HepG2 (cell line): ENCODE results near the gene KCNH6. TPM values are rescaled to one million over a fixed set of nuclear protein-coding genes. Genes with fewer than 3 reads are reported as not detected.

ENCODE experiments used
- CTCF ChIP-seq: sonication (generic); formaldehyde crosslinking; IDR thresholded peaks from 2 replicates; pipeline ENCODE4 v1.5.0; 2020; ENCODE audit warnings: mild to moderate bottlenecking, missing genetic modification reagents, moderate library complexity
- EP300 ChIP-seq, 3 experiments: sonication (generic) in 1 of 3; formaldehyde crosslinking in 1 of 3; IDR thresholded peaks; 2 replicates each; pipeline versions ENCODE4 v1.5.1 to v1.6.1; 2011 to 2020; ENCODE audit warnings: low read depth in 2 of 3, low read length in 2 of 3, borderline replicate concordance in 1 of 3, improper control_type of control experiment in 1 of 3, mild to moderate bottlenecking in 1 of 3, missing genetic modification reagents in 1 of 3, moderate library complexity in 1 of 3
- HBP1 ChIP-seq: IDR thresholded peaks from 2 replicates; pipeline ENCODE4 v1.6.1; 2016; ENCODE audit warnings: low read depth, control low read depth
- MIER2 ChIP-seq: IDR thresholded peaks from 2 replicates; pipeline ENCODE4 v1.6.1; 2016; ENCODE audit warnings: missing biosample characterization, missing genetic modification reagents
- NR2F1 ChIP-seq, 2 experiments: fragments of 450-650 bp in 1 of 2; formaldehyde crosslinking in 1 of 2; IDR thresholded peaks; 2 replicates each; pipeline versions ENCODE4 v1.5.0 to v1.6.1; 2016 to 2020; ENCODE audit warnings: mild to moderate bottlenecking in 1 of 2, missing compliant biosample characterization in 1 of 2, missing genetic modification reagents in 1 of 2, moderate library complexity in 1 of 2
- PHF5A ChIP-seq: IDR thresholded peaks from one replicate; pipeline ENCODE4 v1.6.1; 2018; ENCODE audit warnings: low read depth, missing genetic modification reagents; ENCODE audit not compliant: unreplicated experiment
- REST ChIP-seq, 2 experiments: IDR thresholded peaks; 2 replicates each; pipeline ENCODE4 v1.6.1; 2011 to 2012; ENCODE audit warnings: low read length in 2 of 2, borderline replicate concordance in 1 of 2, low read depth in 1 of 2, mild to moderate bottlenecking in 1 of 2, moderate library complexity in 1 of 2
- STAG1 ChIP-seq: sonication (generic); formaldehyde crosslinking; IDR thresholded peaks from 2 replicates; pipeline ENCODE4 v1.4.0; 2020; ENCODE audit warnings: missing genetic modification reagents
- TOPORS ChIP-seq: sonication (generic); formaldehyde crosslinking; IDR thresholded peaks from 2 replicates; pipeline ENCODE4 v1.8.0; 2023; ENCODE audit warnings: mild to moderate bottlenecking, missing genetic modification reagents
- TRIM24 ChIP-seq: sonication (generic); formaldehyde crosslinking; IDR thresholded peaks from 2 replicates; pipeline ENCODE4 v1.8.0; 2022; ENCODE audit warnings: mild to moderate bottlenecking, missing genetic modification reagents
- ZMYM3 ChIP-seq: sonication (generic); formaldehyde crosslinking; IDR thresholded peaks from 2 replicates; pipeline ENCODE4 v1.5.1; 2020; ENCODE audit warnings: mild to moderate bottlenecking, missing genetic modification reagents
- ZNF331 ChIP-seq: sonication (generic); formaldehyde crosslinking; IDR thresholded peaks from 2 replicates; pipeline ENCODE4 v1.4.0; 2020; ENCODE audit warnings: missing genetic modification reagents
- polyA plus RNA-seq, 8 experiments: library from polyadenylated mRNA; depleted of rRNA in 3 of 8; stranded (reverse) in 7 of 8; unstranded in 1 of 8; fragments of >200 nt; fragmentation: Illumina TruSeq in 4 of 8; extraction: Trizol in 4 of 8; gene quantifications; 2 replicates each; pipeline versions ENCODE4 v1.2.1 to v1.2.3, GENCODE V29; 2011 to 2016; ENCODE audit warnings: low read depth in 4 of 8, missing spikeins in 1 of 8, mixed read lengths in 1 of 8; ENCODE audit not compliant: insufficient read depth in 1 of 8
- total RNA-seq, 5 experiments: library from RNA; depleted of rRNA; stranded (reverse); fragments of >200 nt; fragmentation: Illumina TruSeq; extraction: Trizol; gene quantifications; 2 replicates each; pipeline ENCODE4 v1.2.3, GENCODE V29; 2016; ENCODE audit warnings: low read depth in 1 of 5
- TF ChIP-seq, protein P1 (sequence below): sonication (generic); formaldehyde crosslinking; IDR thresholded peaks from 2 replicates; pipeline ENCODE4 v1.4.0; 2020; ENCODE audit warnings: missing genetic modification reagents
- TF ChIP-seq, protein P2 (sequence below): sonication (generic); formaldehyde crosslinking; IDR thresholded peaks from 2 replicates; pipeline ENCODE4 v1.4.0; 2020; ENCODE audit warnings: missing genetic modification reagents

The KCNH6 gene
- total and polyA plus RNA-seq, 2 of the 13 experiments (the other 11 are each of a cell fraction or from before 2014, with no cell fraction given) = 0.05 to 0.18 TPM

- TF ChIP-seq, protein P1, sequence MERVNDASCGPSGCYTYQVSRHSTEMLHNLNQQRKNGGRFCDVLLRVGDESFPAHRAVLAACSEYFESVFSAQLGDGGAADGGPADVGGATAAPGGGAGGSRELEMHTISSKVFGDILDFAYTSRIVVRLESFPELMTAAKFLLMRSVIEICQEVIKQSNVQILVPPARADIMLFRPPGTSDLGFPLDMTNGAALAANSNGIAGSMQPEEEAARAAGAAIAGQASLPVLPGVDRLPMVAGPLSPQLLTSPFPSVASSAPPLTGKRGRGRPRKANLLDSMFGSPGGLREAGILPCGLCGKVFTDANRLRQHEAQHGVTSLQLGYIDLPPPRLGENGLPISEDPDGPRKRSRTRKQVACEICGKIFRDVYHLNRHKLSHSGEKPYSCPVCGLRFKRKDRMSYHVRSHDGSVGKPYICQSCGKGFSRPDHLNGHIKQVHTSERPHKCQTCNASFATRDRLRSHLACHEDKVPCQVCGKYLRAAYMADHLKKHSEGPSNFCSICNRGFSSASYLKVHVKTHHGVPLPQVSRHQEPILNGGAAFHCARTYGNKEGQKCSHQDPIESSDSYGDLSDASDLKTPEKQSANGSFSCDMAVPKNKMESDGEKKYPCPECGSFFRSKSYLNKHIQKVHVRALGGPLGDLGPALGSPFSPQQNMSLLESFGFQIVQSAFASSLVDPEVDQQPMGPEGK = 0 out of 2 replicates have a peak, but pooled peaks have one; percentile 29
- TF ChIP-seq TOPORS (CRISPR knock-in tag) (0 out of 2 replicates have a peak, but pooled peaks have one; percentile 22), TRIM24 (CRISPR knock-in tag) (peak; percentile 43; the same call in 1 of the 2 replicates), ZMYM3 (CRISPR knock-in tag) (peak; percentile 26; the same call in 1 of the 2 replicates), CTCF (CRISPR knock-in tag) (0 out of 2 replicates have a peak, but pooled peaks have one; percentile 20), HBP1 (peak; percentile 66; the same call in 1 of the 2 replicates), ZNF331 (CRISPR knock-in tag) (peak; percentile 31; the same call in 1 of the 2 replicates), PHF5A (CRISPR knock-in tag) (peak; percentile 90), MIER2 (CRISPR knock-in tag) (peak; percentile 88), NR2F1 (CRISPR knock-in tag; IDR thresholded peaks at IDR 0.05) (peak; percentile 47 to 49; a peak in 3 of 4 replicates), REST (IDR thresholded peaks at IDR 0.05; ENCODE audit: borderline replicate concordance in 1 of 2, low read depth in 1 of 2, low read length in 2 of 2) (no peak), STAG1 (no peak), EP300 (IDR thresholded peaks at IDR 0.05; ENCODE audit: low read depth in 2 of 2, low read length in 2 of 2) (peak in 1 of 2 experiments; percentile 81; a peak in 1 of 4 replicates), EP300 (CRISPR knock-in tag; IDR thresholded peaks at IDR 0.05; ENCODE audit: borderline replicate concordance) (peak; percentile 42; the same call in 1 of the 2 replicates)
- TF ChIP-seq, protein P2, sequence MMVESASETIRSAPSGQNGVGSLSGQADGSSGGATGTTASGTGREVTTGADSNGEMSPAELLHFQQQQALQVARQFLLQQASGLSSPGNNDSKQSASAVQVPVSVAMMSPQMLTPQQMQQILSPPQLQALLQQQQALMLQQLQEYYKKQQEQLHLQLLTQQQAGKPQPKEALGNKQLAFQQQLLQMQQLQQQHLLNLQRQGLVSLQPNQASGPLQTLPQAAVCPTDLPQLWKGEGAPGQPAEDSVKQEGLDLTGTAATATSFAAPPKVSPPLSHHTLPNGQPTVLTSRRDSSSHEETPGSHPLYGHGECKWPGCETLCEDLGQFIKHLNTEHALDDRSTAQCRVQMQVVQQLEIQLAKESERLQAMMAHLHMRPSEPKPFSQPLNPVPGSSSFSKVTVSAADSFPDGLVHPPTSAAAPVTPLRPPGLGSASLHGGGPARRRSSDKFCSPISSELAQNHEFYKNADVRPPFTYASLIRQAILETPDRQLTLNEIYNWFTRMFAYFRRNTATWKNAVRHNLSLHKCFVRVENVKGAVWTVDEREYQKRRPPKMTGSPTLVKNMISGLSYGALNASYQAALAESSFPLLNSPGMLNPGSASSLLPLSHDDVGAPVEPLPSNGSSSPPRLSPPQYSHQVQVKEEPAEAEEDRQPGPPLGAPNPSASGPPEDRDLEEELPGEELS (CRISPR knock-in tag) = peak; percentile 68; the same call in 1 of the 2 replicates
Observed at GRCh38 chr17:63516910-63517824, 6.0 kb upstream of the KCNH6 start (continued).
